ENCODE data around the gene FRMD4B.

Gene FRMD4B

GRCh38 chr3:69129531-69129930 lies 256.4 kb downstream of the FRMD4B start:
- Histone ChIP-seq H3K4me3 (ENCODE audit: low read length in 2 of 2) (no peak overlapping the region), H3K4me1 (ENCODE audit: control insufficient read depth in 2 of 2, insufficient read depth in 2 of 2, low read length in 2 of 2) (no peaks in the 10 kb centered on the region), H3K9me3 (ENCODE audit: control insufficient read depth in 2 of 2, low read length in 2 of 2) (no peaks in the 10 kb centered on the region), H3K9ac (ENCODE audit: low read depth in 1 of 2, low read length in 2 of 2) (no peak overlapping the region), H3K36me3 (ENCODE audit: control insufficient read depth in 2 of 2, insufficient read depth in 2 of 2, low read length in 2 of 2) (no peaks in the 10 kb centered on the region), H3K27me3 (ENCODE audit: control insufficient read depth in 2 of 2, insufficient read depth in 2 of 2, low read length in 2 of 2) (no peaks in the 10 kb centered on the region), H3K27ac (ENCODE audit: low read depth in 2 of 2, low read length in 2 of 2) (no peak overlapping the region)

GRCh38 chr3:69128509-69128908 lies 257.4 kb downstream of the FRMD4B start:
- Histone ChIP-seq H3K4me1 (ENCODE audit: control insufficient read depth in 2 of 2, insufficient read depth in 2 of 2, low read length in 2 of 2) (no peaks in the 10 kb centered on the region), H3K27ac (ENCODE audit: low read depth in 2 of 2, low read length in 2 of 2) (no peak overlapping the region), H3K9me3 (ENCODE audit: control insufficient read depth in 2 of 2, low read length in 2 of 2) (no peaks in the 10 kb centered on the region), H3K36me3 (ENCODE audit: control insufficient read depth in 2 of 2, insufficient read depth in 2 of 2, low read length in 2 of 2) (no peaks in the 10 kb centered on the region), H3K9ac (ENCODE audit: low read depth in 1 of 2, low read length in 2 of 2) (no peak overlapping the region), H3K4me3 (ENCODE audit: low read length in 2 of 2) (no peak overlapping the region), H3K27me3 (ENCODE audit: control insufficient read depth in 2 of 2, insufficient read depth in 2 of 2, low read length in 2 of 2) (no peaks in the 10 kb centered on the region)

- no peaks in the 10 kb centered on the region for H3K9me3 ChIP-seq (ENCODE audit: control insufficient read depth in 2 of 2, low read length in 2 of 2)
- H3K27me3 ChIP-seq (ENCODE audit: control insufficient read depth in 2 of 2, insufficient read depth in 2 of 2, low read length in 2 of 2): no peaks in the 10 kb centered on the region
- H3K27ac ChIP-seq (ENCODE audit: low read depth in 2 of 2, low read length in 2 of 2): no peak overlapping the region
- no peaks in the 10 kb centered on the region for H3K4me1 ChIP-seq (ENCODE audit: control insufficient read depth in 2 of 2, insufficient read depth in 2 of 2, low read length in 2 of 2)
- no peaks in the 10 kb centered on the region for H3K36me3 ChIP-seq (ENCODE audit: control insufficient read depth in 2 of 2, insufficient read depth in 2 of 2, low read length in 2 of 2)
- no peak overlapping the region for H3K4me3 ChIP-seq (ENCODE audit: low read length in 2 of 2)
- H3K9ac ChIP-seq (ENCODE audit: low read depth in 1 of 2, low read length in 2 of 2): no peak overlapping the region
Observed at GRCh38 chr3:69126999-69127398, 258.9 kb downstream of the FRMD4B start.

GRCh38 chr3:69126216-69126615 lies 259.7 kb downstream of the FRMD4B start:
- Histone ChIP-seq H3K9me3 (ENCODE audit: control insufficient read depth in 2 of 2, low read length in 2 of 2) (no peaks in the 10 kb centered on the region), H3K27ac (ENCODE audit: low read depth in 2 of 2, low read length in 2 of 2) (no peak overlapping the region), H3K4me1 (ENCODE audit: control insufficient read depth in 2 of 2, insufficient read depth in 2 of 2, low read length in 2 of 2) (no peaks in the 10 kb centered on the region), H3K9ac (ENCODE audit: low read depth in 1 of 2, low read length in 2 of 2) (no peak overlapping the region), H3K36me3 (ENCODE audit: control insufficient read depth in 2 of 2, insufficient read depth in 2 of 2, low read length in 2 of 2) (no peaks in the 10 kb centered on the region), H3K4me3 (ENCODE audit: low read length in 2 of 2) (no peak overlapping the region), H3K27me3 (ENCODE audit: control insufficient read depth in 2 of 2, insufficient read depth in 2 of 2, low read length in 2 of 2) (no peaks in the 10 kb centered on the region)

- Histone ChIP-seq H3K4me3 (ENCODE audit: low read length in 2 of 2) (no peak within 1 kb of the TSS), H3K9me3 (ENCODE audit: control insufficient read depth in 2 of 2, low read length in 2 of 2) (no peaks in the 10 kb centered on the region), H3K27me3 (ENCODE audit: control insufficient read depth in 2 of 2, insufficient read depth in 2 of 2, low read length in 2 of 2) (no peaks in the 10 kb centered on the region), H3K27ac (ENCODE audit: low read depth in 2 of 2, low read length in 2 of 2) (no peak within 1 kb of the TSS), H3K36me3 (ENCODE audit: control insufficient read depth in 2 of 2, insufficient read depth in 2 of 2, low read length in 2 of 2) (no peaks in the 10 kb centered on the region), H3K4me1 (ENCODE audit: control insufficient read depth in 2 of 2, insufficient read depth in 2 of 2, low read length in 2 of 2) (no peaks in the 10 kb centered on the region), H3K9ac (ENCODE audit: low read depth in 1 of 2, low read length in 2 of 2) (no peak within 1 kb of the TSS)
Observed at GRCh38 chr3:69122403-69122802, 263.5 kb downstream of the FRMD4B start, which contains the start of gene LMOD3. TSS of gene LMOD3 (minus strand) at chr3:69122595. CDS start at chr3:69122386, 209 bp downstream.

GRCh38 chr3:69121950-69122349 lies 263.9 kb downstream of the FRMD4B start:
- Histone ChIP-seq H3K9ac (ENCODE audit: low read depth in 1 of 2, low read length in 2 of 2) (no peak overlapping the region), H3K36me3 (ENCODE audit: control insufficient read depth in 2 of 2, insufficient read depth in 2 of 2, low read length in 2 of 2) (no peaks in the 10 kb centered on the region), H3K9me3 (ENCODE audit: control insufficient read depth in 2 of 2, low read length in 2 of 2) (no peaks in the 10 kb centered on the region), H3K4me1 (ENCODE audit: control insufficient read depth in 2 of 2, insufficient read depth in 2 of 2, low read length in 2 of 2) (peaks cover 0 to 2% of the 10 kb centered on the region in 2 donors), H3K27me3 (ENCODE audit: control insufficient read depth in 2 of 2, insufficient read depth in 2 of 2, low read length in 2 of 2) (no peaks in the 10 kb centered on the region), H3K27ac (ENCODE audit: low read depth in 2 of 2, low read length in 2 of 2) (no peak overlapping the region), H3K4me3 (ENCODE audit: low read length in 2 of 2) (no peak overlapping the region)

- H3K27me3 ChIP-seq (ENCODE audit: control insufficient read depth in 2 of 2, insufficient read depth in 2 of 2, low read length in 2 of 2): no peaks in the 10 kb centered on the region
- no peak overlapping the region for H3K4me3 ChIP-seq (ENCODE audit: low read length in 2 of 2)
- no peak overlapping the region for H3K27ac ChIP-seq (ENCODE audit: low read depth in 2 of 2, low read length in 2 of 2)
- no peaks in the 10 kb centered on the region for H3K36me3 ChIP-seq (ENCODE audit: control insufficient read depth in 2 of 2, insufficient read depth in 2 of 2, low read length in 2 of 2)
- H3K9me3 ChIP-seq (ENCODE audit: control insufficient read depth in 2 of 2, low read length in 2 of 2): no peaks in the 10 kb centered on the region
- no peak overlapping the region for H3K9ac ChIP-seq (ENCODE audit: low read depth in 1 of 2, low read length in 2 of 2)
- H3K4me1 ChIP-seq (ENCODE audit: control insufficient read depth in 2 of 2, insufficient read depth in 2 of 2, low read length in 2 of 2): peaks cover 0 to 4% of the 10 kb centered on the region in 2 donors
Observed at GRCh38 chr3:69121513-69121912, 264.4 kb downstream of the FRMD4B start.

- Histone ChIP-seq H3K9me3 (ENCODE audit: control insufficient read depth in 2 of 2, low read length in 2 of 2) (no peaks in the 10 kb centered on the region), H3K9ac (ENCODE audit: low read depth in 1 of 2, low read length in 2 of 2) (no peak overlapping the region), H3K4me3 (ENCODE audit: low read length in 2 of 2) (no peak overlapping the region), H3K36me3 (ENCODE audit: control insufficient read depth in 2 of 2, insufficient read depth in 2 of 2, low read length in 2 of 2) (no peaks in the 10 kb centered on the region), H3K27ac (ENCODE audit: low read depth in 2 of 2, low read length in 2 of 2) (no peak overlapping the region), H3K27me3 (ENCODE audit: control insufficient read depth in 2 of 2, insufficient read depth in 2 of 2, low read length in 2 of 2) (no peaks in the 10 kb centered on the region), H3K4me1 (ENCODE audit: control insufficient read depth in 2 of 2, insufficient read depth in 2 of 2, low read length in 2 of 2) (peaks cover 0 to 4% of the 10 kb centered on the region in 2 donors)
Observed at GRCh38 chr3:69120879-69121464, 264.9 kb downstream of the FRMD4B start.

Data from mucosa of rectum (tissue), 2 donors.